IPS-NIHi11 (cell line): Measurements from ENCODE around the gene NSUN7.
"Not testable (repeated sequence)": the region's sequence is repeated elsewhere in the genome, so short reads cannot be mapped to it uniquely, and the experiment has no call there.

Source experiments
- DNase-seq: peaks from one replicate; pipeline ENCODE4 v3.0.0; 2012; ENCODE audit warnings: mixed read lengths, low spot score

NSUN7 gene

DNA sequence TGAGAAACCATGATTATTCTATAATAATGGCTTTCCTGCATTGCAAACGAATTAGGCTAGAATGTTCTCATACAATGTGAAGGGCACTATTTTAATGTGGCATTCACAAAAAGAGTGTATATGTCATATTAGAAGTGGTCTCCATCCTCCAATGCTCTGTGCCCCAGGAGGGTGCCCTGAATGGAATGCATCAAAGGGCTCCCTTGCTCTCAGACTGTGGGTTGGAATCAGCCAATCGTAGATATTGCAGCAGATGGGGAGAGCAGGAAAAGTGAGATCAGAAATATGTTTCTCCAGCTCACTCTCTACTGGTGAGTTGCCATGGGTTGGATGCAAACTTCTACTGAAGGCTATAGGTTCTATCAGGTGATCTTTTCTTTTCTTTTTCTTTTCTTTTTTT is 11.9 kb upstream of the NSUN7 start:
- no peak for DNase-seq

DNA sequence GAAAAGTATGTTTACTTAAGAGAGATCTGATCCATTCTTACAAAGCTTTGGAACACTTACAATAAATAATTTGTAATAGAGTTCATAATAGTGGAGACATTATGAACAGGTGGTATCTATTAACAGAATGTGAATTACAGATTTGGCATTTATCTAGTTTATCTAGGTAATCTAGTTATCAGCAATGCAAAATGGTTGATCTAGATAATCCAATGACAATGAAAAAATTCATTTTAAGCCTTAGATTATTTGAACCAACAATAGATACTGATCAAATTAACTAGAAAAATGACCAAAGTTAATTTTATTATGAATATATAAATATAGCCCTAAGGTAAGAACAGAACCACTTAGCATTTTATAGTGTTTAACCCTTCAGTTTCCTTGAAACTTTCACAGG is 10.4 kb upstream of the NSUN7 start:
- DNase-seq, result no peak

DNA sequence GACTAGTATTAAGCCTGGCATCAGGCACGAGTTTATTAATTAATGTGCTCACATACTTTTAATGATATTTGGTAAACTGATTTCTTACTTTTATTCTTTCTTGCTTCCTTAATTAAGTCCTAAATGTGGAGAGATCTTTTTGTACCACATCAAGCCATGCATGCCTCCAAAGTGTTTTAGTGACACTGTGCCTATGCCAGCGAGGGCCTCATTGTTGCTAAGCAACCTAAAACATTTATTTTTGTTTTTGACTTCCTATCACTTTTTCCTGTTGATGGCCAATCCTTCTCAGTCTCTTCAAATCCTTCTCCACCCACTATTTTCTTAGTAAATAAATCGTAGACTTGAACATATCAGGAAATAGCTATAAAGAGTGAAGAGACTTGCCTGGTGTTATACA is 5.5 kb upstream of the NSUN7 start:
- DNase-seq, result no peak

DNA sequence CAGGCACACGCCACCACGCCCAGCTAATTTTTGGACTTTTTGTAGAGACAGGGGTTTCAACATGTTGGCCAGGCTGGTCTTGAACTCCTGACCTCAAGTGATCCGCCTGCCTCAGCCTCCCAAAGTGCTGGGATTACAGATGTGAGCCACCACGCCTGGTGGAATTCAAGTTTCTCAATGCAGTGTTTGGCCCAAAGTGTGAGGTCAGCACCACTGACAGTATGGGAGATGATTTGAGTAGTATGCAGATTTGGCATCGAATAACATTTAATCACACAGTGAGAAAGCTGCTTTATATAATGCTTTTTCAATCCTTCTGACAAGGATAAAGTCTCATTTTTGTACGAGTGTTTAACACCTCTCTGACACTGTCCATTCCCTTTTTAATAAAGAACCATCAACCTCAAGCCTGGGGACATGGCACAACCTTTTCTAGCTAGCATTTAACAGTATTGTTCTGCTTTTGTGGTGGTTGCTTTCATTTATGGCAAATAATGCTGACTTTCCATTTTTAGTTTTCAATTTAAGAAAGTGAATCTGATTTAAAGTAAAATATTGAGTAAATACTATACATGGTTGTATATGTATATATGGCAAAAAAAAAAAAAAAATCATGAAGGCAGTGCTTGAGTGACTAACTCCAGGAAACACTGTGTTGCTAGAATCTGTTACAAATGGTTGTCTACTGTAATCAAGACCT is 4.3 kb upstream of the NSUN7 start:
- no peak for DNase-seq

DNA sequence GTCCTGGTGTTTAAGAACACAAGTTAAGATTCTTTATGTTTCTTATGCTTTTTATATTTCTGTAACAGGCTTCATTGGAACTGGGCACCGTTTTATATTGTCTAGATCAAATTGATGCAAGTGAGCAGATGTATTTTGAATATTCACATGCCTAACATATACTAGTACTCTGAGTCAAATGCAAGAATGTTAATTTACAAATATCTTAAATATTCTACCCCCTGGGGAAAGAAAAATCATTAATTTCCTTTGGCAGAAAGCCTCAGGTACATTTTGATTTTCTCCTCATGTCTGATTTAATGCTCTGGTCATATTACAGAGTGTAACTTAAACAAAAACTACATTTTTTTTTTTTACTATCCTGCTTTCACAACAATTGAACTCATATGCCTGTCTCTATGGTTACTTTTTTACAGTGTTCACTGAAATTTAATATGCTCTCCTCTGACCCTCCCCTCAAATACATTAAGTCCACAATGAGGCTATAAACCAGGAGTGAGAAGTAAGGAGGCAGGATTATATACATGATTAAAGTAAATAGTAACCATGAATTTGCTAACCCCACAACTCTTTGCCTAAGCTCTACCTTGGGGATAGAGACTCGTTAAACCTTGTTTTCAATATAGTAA is 2.4 kb upstream of the NSUN7 start:
- no peak for DNase-seq

DNA sequence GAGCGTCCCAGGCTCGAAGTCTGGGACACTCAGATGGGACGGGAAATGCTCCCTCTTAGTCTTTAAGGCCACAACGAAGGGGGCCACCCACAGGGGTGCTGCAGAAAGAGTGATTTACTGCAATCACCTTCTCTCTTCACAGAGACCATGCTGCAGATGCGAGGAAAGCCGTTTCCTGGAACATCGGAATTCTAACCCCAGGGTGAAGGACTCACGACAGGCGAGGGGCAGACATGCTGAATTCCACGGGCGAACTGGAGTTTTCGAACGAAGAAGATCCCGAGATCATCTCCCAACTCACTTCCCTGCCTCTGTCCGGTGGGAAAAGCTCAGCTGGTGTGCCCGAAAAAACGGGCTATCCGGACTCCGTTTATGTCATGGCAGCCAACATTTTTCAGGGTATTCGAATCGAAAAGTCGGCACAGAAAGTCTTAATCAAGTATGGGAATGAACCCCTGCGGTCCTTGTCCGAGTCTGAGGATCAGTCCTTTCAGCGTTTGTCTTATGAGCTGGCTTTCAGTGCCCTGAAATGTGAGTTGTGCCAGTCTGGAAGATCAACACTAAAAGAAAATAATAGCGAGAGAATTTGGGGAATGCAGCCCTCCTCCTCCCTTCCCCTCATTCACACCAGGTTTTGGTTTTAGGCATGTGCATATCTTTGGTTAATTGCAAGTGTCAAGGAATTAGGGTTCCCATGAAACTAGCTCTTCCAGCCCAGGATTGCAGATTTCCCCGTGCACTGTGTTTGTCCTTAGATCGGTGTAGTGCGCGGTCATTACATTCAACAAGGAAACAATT is 905 bp downstream of the NSUN7 start:
- DNase-seq, result peak; percentile 41

DNA sequence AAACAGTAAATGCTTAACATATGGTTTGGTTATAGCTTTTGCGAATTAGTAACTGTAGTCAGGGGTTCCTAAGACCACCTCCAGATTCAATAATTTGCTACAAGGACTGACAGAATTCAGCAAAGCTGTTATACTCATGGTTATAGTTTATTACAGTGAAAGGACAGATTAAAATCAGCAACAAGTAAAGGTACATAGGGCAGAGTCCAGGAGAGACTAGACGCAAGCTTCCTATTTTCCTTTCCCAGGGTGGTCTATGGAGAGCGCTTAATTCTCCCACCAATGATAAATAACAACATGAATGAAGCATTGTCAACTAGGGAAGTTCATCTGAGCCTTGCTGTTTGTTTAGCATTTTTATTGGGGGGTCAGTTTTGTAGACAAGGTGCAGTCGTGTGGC is 5.9 kb downstream of the NSUN7 start:
- DNase-seq, result no peak

DNA sequence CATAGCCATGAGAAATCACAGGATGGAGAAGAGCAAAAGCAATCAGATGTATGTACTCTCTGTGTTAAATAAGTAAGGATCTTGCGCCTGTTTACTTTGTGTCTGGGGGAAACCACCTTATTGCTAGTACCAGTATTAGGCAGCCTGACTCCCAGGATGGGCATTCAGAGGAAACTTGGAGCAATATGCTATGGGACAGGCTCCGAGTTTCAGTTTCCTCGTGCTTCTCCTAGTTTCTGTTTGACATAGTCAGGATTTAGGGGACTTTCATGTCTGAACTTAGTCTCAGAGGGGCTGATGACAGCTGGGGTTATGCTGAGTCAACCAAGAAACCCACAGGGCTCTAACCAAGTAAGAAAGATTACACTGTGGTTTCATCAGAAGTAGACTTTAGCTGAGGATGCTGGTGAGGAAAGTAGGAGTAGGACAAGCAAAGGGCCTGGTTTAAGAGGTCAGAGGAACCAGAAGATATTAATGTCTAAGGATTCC is 13.5 kb downstream of the NSUN7 start:
- DNase-seq, result no peak

DNA sequence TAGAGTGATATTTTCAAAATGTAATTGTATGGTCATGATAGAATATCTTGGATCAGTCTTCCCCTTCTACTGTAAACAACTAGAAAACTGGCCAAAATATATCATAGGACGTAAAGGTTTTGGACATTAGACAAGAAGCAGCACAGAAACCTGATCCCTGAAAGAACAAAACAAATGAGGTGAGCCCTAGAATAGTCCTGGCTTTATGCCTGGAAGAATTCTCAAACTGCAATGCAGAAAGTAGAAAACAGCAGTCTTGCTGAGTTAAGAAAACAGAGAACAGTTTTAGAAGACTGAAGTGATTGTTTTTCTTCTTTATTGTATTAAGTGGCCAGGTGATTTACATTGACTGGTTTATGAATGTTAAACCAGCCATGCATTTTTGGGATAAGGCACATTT is 19.5 kb downstream of the NSUN7 start:
- DNase-seq, result no peak

DNA sequence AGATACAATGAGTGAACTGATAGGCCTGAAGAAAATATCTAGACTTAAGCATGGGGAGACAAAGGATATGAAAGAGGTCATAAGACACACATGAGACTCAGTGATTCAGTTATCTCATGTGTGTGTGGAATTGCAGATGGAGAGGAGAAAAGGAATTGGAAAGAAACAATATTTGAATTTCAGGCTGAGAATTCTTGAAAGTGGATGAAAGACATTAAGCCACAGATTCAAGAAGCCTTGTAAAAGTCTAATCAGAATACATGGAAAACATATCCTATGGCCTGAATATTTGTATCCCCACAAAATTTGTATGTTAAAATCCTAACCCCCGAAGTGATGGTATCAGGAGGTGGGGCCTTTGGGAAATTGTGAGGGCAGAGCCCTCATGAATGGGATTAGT is 28.3 kb downstream of the NSUN7 start:
- DNase-seq, result no peak

DNA sequence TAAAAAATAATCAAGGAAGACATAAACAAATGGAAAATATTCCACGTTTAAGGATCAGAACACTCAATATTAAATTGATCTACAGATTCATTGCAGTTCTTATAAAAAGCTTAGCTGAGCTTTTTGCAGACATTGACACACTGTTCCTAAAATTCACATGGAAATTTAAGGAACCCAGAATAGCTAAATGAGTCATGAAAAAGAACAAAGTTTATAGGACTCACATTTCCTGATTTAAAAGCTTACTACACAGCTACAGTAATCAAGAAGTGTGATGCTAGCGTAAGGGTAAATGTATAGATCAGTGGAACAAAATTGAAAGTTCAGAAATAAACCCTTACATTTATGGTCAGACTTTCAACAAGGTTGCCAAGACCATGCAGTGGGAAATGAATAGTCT is 33.1 kb downstream of the NSUN7 start:
- DNase-seq, result no peak

DNA sequence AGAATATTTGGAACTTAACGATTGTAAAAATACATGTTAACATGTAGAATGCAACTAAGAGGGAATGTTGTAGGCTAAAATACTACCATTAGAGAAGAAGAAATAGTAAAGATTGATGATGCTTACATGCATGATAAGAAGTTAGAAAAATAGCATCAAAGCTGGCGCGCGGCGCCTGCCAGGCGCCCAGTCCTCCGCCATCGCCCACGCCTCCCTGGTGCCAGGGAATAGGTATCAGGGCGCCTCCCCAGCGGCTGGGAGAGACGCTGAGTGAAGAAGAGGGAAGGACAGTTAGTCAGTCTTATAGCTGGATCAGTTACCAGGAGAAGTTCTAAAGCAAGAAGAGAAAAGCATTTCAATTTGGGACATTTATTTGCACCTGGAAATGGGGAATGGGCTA is 36.0 kb downstream of the NSUN7 start:
- no peak for DNase-seq

DNA sequence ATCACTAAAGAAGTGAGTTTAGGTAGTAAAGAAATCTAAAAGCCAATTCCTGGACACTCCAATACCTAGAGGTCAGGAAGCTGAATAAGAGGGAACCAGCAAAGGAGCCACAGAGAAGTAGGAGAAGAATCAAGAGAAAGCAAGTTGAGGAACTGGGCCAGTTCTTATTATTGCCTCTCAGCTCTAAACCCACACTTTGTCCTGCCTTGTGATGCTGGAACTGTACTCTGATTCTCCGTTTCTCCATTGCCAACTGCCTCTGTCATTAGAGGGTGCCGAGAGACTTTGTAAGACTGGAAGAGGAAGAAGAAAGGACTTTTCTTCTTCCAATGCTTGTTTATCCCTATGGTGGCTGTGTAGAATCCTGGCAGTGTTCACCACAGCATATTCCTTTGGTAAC is 38.6 kb downstream of the NSUN7 start:
- DNase-seq, result no peak

DNA sequence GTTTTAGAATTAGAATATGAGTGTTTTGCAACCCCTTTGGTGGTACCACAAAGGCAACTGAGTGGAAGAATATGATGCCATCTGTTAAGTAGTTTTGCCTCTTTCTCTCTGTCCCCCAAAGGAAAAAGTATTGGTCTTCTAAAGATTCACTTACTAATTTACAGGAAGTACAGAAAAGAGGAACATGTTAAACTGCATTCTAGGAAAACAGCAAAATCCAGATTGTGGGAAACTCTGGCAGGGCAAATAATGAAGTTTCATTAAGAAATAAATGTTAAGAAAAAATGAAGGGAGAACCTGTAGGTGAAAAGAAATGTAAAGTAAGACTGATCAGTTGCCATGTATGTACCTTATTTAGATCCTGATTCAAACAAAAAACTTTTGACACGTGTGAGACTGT is 39.3 kb downstream of the NSUN7 start:
- DNase-seq, result no peak

DNA sequence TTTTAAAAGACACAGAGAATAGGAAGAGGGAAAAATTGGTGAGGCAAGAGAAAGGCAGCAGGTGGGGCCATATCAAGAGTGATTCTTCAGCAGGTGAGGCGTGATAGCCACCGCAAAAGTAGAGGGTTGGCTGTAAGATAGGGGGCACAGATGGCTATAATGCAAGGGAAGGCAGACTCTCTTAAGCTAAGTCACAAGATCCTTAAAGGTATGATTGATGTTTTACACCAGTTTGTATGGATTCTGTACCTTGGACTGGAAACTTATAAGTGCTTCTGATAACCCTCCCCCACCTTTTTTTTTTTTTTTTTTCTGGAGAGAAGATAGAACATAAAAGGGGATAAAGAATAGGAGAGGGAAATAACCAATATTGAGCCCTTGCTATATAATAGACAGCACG is 40.0 kb downstream of the NSUN7 start:
- DNase-seq, result no peak

DNA sequence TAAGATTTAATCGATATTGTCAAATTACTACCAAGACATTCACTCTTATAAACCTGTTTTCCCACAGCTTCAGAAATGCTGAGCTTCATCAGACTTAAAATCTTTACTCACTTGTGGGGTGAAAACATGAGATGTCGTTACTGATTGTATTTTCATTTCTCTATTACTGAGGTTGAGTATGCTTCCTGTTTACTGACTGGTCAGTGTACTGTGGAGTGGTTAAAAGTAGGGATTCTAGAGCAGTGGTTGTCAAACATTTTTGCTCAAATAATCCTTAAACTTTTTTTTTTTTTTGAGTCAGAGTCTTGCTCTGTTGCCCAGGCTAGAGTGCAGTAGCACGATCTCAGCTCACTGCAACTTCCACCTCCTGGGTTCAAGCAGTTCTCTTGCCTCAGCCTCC is 50.3 kb downstream of the NSUN7 start:
- no peak for DNase-seq

DNA sequence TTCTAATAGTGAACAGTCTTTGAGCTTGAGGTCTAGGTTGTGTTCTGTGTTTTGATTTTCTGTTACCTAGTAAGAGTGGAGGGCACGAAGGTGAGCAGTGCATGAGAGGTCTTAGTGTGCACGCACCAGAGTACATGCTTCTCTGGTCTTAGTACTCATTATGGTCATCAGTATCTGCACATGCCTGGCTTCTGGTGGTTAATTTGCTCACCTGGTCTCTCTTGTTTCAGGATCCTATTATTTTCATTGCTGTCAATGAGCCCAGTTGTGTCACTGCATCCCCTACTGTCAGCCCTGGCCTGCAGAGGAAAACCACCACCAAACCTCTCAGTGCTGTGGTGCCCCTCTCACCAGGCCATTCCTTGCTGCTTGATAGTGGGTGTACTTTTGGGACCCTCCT is 54.8 kb downstream of the NSUN7 start:
- DNase-seq, result no peak

DNA sequence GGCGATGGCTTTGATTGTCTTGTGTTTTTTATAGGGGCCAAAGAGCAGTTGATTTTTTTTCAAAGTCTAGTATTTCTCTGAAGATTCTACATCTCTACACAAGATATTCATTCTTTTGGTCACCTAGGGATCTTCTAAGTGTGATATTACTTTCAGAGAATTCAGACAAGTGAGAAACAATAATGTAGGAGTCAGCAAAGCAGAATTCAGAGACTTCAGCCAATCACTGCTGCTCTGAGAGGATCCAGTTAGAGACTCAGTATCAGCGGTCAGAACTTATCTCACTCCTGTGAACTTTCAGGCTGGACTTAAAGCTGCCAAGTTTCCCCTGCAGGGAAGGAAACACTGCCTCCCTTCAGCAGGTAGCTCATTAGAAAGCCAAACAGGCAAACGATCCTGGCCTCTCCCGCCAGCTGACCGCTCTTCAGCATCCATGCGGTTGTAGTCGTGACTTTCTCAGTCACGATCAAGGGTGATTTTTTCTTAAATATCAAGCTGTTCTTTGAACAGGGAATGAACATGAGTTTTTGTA is 59.2 kb downstream of the NSUN7 start:
- no peak for DNase-seq

DNA sequence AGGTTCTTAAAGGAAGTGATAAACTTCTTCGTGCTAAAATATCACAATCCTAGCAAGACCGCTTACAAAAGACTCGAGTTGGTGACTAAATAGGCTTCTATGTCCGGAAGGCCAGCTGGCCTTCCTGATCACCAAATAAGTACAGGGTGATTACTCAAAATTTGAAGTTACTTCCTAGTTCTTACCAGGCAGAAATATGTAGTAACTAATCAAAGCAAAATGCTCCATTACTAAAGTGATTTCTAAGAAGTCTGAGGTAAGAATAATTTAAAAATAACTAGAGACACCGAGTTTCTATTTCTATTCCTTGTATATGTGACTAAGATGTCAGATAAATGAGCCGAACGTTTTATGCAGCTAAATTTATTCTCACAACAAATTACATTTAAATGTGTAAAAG is 62.2 kb downstream of the NSUN7 start:
- no peak for DNase-seq

DNA sequence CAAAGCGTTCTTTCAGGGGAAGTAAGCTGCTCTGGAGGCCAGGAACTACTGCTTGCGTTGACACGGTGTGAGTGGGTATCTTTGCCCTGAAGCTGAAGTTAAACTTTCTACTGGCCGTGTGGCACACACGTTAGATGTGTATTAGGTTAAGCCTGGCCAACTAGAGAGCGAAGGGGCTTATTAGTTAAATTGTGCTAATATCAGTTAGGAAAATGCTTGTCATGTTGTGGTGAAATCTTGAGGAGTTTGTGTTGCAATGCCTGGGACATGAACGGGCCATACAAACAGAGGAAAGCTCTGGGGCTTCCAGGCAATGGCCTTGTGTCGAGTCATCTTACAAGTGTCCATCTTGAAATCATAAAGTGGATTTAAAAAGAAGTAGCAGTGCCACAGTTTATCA is 62.6 kb downstream of the NSUN7 start:
- DNase-seq, result no peak

DNA sequence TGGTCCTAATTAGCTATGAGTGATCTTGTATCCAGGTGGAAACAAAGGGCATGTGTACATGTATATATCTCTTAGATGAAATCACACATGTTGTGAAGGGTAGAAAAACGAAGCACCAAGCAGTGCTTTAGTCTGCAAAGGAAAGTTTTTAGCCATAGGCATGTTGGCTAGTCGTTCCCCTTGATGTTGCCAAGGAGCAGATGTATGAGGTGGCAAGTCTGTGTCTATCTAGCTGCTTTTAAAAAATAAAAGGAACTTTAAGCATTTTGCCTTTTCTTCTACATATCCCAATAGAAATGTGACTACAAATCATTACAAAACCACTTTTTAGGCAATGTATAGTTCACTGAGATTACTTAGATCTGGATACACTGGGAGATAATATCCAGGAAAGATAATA is 63.1 kb downstream of the NSUN7 start:
- no peak for DNase-seq

DNA sequence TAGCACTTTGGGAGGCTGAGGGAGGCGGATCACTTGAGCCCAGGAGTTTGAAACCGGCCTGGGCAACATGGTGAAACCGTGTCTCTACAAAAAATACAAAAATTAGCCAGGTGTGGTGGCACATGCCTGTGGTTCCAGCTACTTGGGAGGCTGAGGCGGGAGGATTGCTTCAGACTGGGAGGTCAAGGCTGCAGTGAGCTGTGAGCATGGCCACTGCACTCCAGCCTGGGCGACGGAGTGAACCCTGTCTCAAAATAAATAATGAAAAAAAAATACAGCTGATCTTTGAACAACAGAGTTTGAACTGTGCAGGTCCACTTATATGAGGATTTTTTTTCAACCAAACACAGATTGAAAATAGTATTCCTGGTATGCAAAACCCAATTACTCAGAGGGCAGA is 67.4 kb downstream of the NSUN7 start:
- not testable (repeated sequence) for DNase-seq

DNA sequence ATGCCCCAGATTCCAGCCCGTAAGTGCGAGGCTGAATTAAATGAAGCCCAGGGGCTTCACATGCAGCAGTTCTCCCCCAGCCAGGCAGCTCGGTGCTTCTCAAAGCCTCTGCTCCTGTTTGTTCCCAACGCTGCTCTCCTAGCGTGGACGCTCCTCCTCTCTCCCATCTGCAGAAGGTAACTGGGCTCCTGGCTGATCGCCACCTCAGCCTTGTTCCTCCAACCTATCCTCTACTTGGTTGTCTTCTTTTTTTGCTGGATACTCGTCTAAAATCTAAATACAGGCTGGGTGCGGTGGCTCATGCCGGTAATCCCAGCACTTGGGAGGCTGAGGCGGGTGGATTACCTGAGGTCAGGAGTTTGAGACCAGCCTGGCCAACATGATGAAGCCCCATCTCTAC is 70.3 kb downstream of the NSUN7 start:
- no peak for DNase-seq
